Astrocyte (in vitro differentiated cells and primary cell): Measurements from ENCODE around the gene MPRIP.

Source experiments
- CTCF ChIP-seq: IDR thresholded peaks from 2 replicates; pipeline ENCODE4 v1.5.1; 2011; ENCODE audit warnings: low read depth, mild to moderate bottlenecking, inconsistent platforms, low read length, moderate library complexity; ENCODE audit not compliant: insufficient read depth
- EZH2 ChIP-seq: IDR thresholded peaks from 2 replicates; pipeline ENCODE4 v1.6.1; 2012; ENCODE audit warnings: mild to moderate bottlenecking, low read length, inconsistent platforms; ENCODE audit not compliant: insufficient read depth

- TF ChIP-seq CTCF (no peak), EZH2 (no peak)
These were observed 10.4 kb downstream of the MPRIP start for GRCh38 chr17:17052462-17053221.
